Gastroesophageal sphincter (tissue), 3 donors: ENCODE measurements around the gene ERVH48-1.
A peak's percentile ranks its signal among the peaks of the same experiment; 100 is the strongest.

ENCODE experiments used
- CTCF ChIP-seq, 4 experiments: fragments of 200-600 bp in 2 of 4; fragments of 450-650 bp in 2 of 4; sonication (generic) in 1 of 4; IDR thresholded peaks; one replicate each; pipeline ENCODE4 v1.5.1; 2017 to 2019; ENCODE audit warnings: antibody characterized with exemption in 4 of 4, mild to moderate bottlenecking in 2 of 4, moderate library complexity in 2 of 4
- POLR2AphosphoS5 ChIP-seq: sonication (generic); formaldehyde crosslinking; IDR thresholded peaks from one replicate; pipeline ENCODE4 v1.6.1; 2017; ENCODE audit warnings: antibody characterized with exemption

GRCh38 chr21:42892931-42893755, 32.3 kb downstream of the ERVH48-1 start, which contains the start of gene NDUFV3:
- TF ChIP-seq CTCF (IDR thresholded peaks at IDR 0.05) (peak in 2 of 4 experiments; percentile 7 to 24), POLR2AphosphoS5 (peak; percentile 97)
